Mesothelial cell of epicardium (in vitro differentiated cells): ENCODE measurements around the gene TTC39A. TPM values are rescaled to one million over a fixed set of nuclear protein-coding genes. Genes with fewer than 3 reads are reported as not detected.

Experiments
- DNase-seq, 2 experiments: peaks; one replicate each; pipeline ENCODE4 v3.0.0; 2021; ENCODE audit warnings: low spot score in 2 of 2; ENCODE audit not compliant: unreplicated experiment in 2 of 2
- H3K27ac Mint-ChIP-seq: 2 replicates; pipeline ENCODE4 v1.8.0; 2021; ENCODE audit warnings: mixed read lengths
- H3K27me3 Mint-ChIP-seq: 2 replicates; pipeline ENCODE4 v1.8.0; 2021; ENCODE audit warnings: low read depth, mixed read lengths
- H3K36me3 Mint-ChIP-seq: 2 replicates; pipeline ENCODE4 v1.8.0; 2021; ENCODE audit warnings: mixed read lengths
- H3K4me1 Mint-ChIP-seq: 2 replicates; pipeline ENCODE4 v1.8.0; 2021; ENCODE audit warnings: mixed read lengths
- H3K4me3 Mint-ChIP-seq: 2 replicates; pipeline ENCODE4 v1.8.0; 2021; ENCODE audit warnings: mild to moderate bottlenecking, moderate library complexity, mixed read lengths
- H3K9me3 Mint-ChIP-seq: 2 replicates; pipeline ENCODE4 v1.8.0; 2021; ENCODE audit warnings: mixed read lengths
- total RNA-seq: library from RNA; stranded (reverse); gene quantifications from 3 replicates; pipeline ENCODE4 v1.2.1, GENCODE V29; 2021
- TF ChIP-seq, protein P1 (sequence below): fragments of 200-600 bp; sonication (generic); IDR thresholded peaks from one replicate; pipeline ENCODE4 v1.5.0; 2021; ENCODE audit warnings: antibody characterized with exemption; ENCODE audit not compliant: unreplicated experiment

Gene TTC39A
- total RNA-seq, 1 donor from 2014 or later: 8.0 TPM

GRCh38 chr1:51295926-51296325 is 34.4 kb downstream of the TTC39A start:
- H3K27me3 Mint-ChIP-seq: no peaks in the 10 kb centered on the region
- peaks cover 13% of the 10 kb centered on the region for H3K4me1 Mint-ChIP-seq
- no peaks in the 10 kb centered on the region for H3K36me3 Mint-ChIP-seq
- H3K4me3 Mint-ChIP-seq: no peak overlapping the region
- no peaks in the 10 kb centered on the region for H3K9me3 Mint-ChIP-seq
- peak overlapping the region; percentile 30 for H3K27ac Mint-ChIP-seq
- DNase-seq: peak in 1 of 2 experiments; percentile 34
- TF ChIP-seq, protein P1, sequence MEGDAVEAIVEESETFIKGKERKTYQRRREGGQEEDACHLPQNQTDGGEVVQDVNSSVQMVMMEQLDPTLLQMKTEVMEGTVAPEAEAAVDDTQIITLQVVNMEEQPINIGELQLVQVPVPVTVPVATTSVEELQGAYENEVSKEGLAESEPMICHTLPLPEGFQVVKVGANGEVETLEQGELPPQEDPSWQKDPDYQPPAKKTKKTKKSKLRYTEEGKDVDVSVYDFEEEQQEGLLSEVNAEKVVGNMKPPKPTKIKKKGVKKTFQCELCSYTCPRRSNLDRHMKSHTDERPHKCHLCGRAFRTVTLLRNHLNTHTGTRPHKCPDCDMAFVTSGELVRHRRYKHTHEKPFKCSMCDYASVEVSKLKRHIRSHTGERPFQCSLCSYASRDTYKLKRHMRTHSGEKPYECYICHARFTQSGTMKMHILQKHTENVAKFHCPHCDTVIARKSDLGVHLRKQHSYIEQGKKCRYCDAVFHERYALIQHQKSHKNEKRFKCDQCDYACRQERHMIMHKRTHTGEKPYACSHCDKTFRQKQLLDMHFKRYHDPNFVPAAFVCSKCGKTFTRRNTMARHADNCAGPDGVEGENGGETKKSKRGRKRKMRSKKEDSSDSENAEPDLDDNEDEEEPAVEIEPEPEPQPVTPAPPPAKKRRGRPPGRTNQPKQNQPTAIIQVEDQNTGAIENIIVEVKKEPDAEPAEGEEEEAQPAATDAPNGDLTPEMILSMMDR: no peak

- Mint-ChIP-seq H3K9me3 (no peaks in the 10 kb centered on the region), H3K4me1 (peaks cover 13% of the 10 kb centered on the region), H3K27ac (no peak overlapping the region), H3K36me3 (peaks cover 3% of the 10 kb centered on the region), H3K4me3 (no peak overlapping the region), H3K27me3 (no peaks in the 10 kb centered on the region)
- TF ChIP-seq, protein P1: no peak
- DNase-seq: peak in 1 of 2 experiments; percentile 25
These were observed 35.7 kb downstream of the TTC39A start for GRCh38 chr1:51294566-51295184.

GRCh38 chr1:51293898-51294515 is 36.4 kb downstream of the TTC39A start:
- Mint-ChIP-seq H3K27ac (no peak overlapping the region), H3K4me1 (peaks cover 13% of the 10 kb centered on the region), H3K9me3 (no peaks in the 10 kb centered on the region), H3K36me3 (peaks cover 3% of the 10 kb centered on the region), H3K27me3 (no peaks in the 10 kb centered on the region), H3K4me3 (no peak overlapping the region)
- peak in 1 of 2 experiments; percentile 24 for DNase-seq
- TF ChIP-seq, protein P1: no peak

GRCh38 chr1:51290489-51290847 is 39.9 kb downstream of the TTC39A start:
- TF ChIP-seq, protein P1: no peak
- Mint-ChIP-seq H3K27me3 (no peaks in the 10 kb centered on the region), H3K27ac (no peak overlapping the region), H3K9me3 (no peaks in the 10 kb centered on the region), H3K36me3 (peaks cover 3% of the 10 kb centered on the region), H3K4me1 (peaks cover 15% of the 10 kb centered on the region), H3K4me3 (no peak overlapping the region)
- peak in 1 of 2 experiments; percentile 17 for DNase-seq

DNA sequence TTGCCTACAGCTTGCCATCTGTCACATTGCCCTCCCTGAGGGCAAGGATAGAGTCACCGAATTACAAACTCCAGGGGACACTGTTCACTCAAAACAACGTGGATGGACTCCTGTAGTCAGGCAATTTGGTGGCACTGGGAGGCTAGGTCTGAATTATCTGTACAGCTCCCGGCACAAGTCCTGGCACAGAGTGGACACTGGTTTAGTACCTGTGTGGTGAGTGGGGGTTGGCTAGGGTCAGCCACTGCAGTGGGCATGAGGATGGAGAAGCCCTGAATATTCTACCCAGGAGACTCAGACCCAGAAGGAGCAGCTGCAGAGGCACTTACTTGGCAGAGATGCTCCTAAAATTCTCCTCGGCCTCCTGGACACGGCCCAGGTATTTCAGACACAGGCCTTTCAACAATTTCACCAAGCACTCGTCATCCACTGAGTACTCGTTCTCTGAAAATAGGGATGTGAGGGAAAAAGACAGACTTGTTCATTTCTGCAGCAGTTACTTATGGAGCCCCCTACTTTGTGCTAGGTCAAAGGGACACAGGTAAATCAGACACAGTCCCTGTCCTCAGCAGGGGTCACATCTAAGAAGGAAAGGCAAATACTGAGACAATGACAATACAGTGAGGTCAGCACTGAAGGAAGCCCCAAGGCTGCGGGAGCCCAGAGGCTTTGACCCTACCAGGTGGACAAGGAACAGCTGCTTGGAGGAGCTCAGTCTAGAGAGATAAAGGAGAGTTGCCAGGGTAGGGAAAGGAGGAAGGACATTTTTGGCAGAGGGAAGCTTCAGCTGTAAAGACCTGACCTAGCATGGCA is 40.5 kb downstream of the TTC39A start:
- TF ChIP-seq, protein P1: no peak
- Mint-ChIP-seq H3K27ac (no peak overlapping the region), H3K36me3 (peaks cover 3% of the 10 kb centered on the region), H3K4me3 (no peak overlapping the region), H3K27me3 (no peaks in the 10 kb centered on the region), H3K9me3 (no peaks in the 10 kb centered on the region), H3K4me1 (peaks cover 20% of the 10 kb centered on the region)
- peak in 1 of 2 experiments; percentile 33 for DNase-seq
